GM10248 (cell line): ENCODE measurements around the gene P3H3.
"Not testable (repeated sequence)": the region's sequence is repeated elsewhere in the genome, so short reads cannot be mapped to it uniquely, and the experiment has no call there.

Experiments used
- CTCF ChIA-PET: fragments of 300-600 bp; sonication (Branson Sonifier 250); formaldehyde crosslinking; extraction: SDS; loops from one replicate; lab custom pipeline; 2021; ENCODE audit warnings: antibody characterized with exemption; lab: Yijun Ruan, JAX
- POLR2A ChIA-PET: fragments of 350-650 bp; sonication (Branson Sonifier 250); formaldehyde crosslinking; extraction: SDS; loops from one replicate; lab custom pipeline; 2020; ENCODE audit warnings: antibody characterized with exemption; lab: Yijun Ruan, JAX
- DNase-seq: peaks from one replicate; pipeline ENCODE4 v3.0.0; 2012; ENCODE audit errors: extremely low spot score
- CTCF ChIP-seq: IDR thresholded peaks from 2 replicates; pipeline ENCODE4 v1.5.1; 2012; ENCODE audit warnings: mild to moderate bottlenecking, low read depth; ENCODE audit errors: extremely low read depth, missing control alignments, control extremely low read depth

Gene P3H3

GRCh38 chr12:6873094-6874014, 45.1 kb downstream of the P3H3 start, which contains the start of gene SPSB2:
Gene SPSB2, minus strand, starts transcription at chr12:6873303. Its CDS starts 402 bp downstream, at chr12:6872901.
- no peak for TF ChIP-seq CTCF
- ChIA-PET POLR2A (interaction anchor here (0.5 to 4.8 kb wide), 17 partner anchors 8 to 337 kb away, joined by 3 to 46 read pairs (median 3); partner anchors contain the start of genes C12orf57, CDCA3, RNU7-1 and USP5), CTCF (interaction anchor here (0.7 to 11.3 kb wide), 55 partner anchors 9 to 324 kb away, joined by 3 to 130 read pairs (median 5); partner anchors contain the start of genes C1RL, CDCA3, LRRC23 and MLF2)
- peak; percentile 98 for DNase-seq

- DNase-seq: not testable (repeated sequence)
- POLR2A ChIA-PET: interaction anchor here (0.7 to 1.9 kb wide), 2 partner anchors 17 to 87 kb away, joined by 3 to 21 read pairs; no protein-coding TSS in a partner anchor
- CTCF ChIA-PET: interaction anchor here (2.9 to 4.7 kb wide), 5 partner anchors 11 to 51 kb away, joined by 13 to 50 read pairs (median 27); partner anchors contain the start of gene LRRC23
Measured at GRCh38 chr12:6874015-6874368, 45.8 kb downstream of the P3H3 start.

- ChIA-PET POLR2A (interaction anchor here (0.6 to 1.2 kb wide), 2 partner anchors 11 to 341 kb away, joined by 3 to 5 read pairs; no protein-coding TSS in a partner anchor), CTCF (interaction anchor here (3.7 kb wide), 1 partner anchor 12 kb away, joined by 20 read pairs; no protein-coding TSS in a partner anchor)
- not testable (repeated sequence) for DNase-seq
Measured at GRCh38 chr12:6879824-6880223, 51.6 kb downstream of the P3H3 start.

GRCh38 chr12:6883252-6883651, 55.0 kb downstream of the P3H3 start:
- ChIA-PET POLR2A (no interaction called here), CTCF (interaction anchor here (1.4 to 3.7 kb wide), 4 partner anchors 8 to 34 kb away, joined by 3 to 45 read pairs (median 16); partner anchors contain the start of gene SPSB2)
- no peak for DNase-seq
- no peak for TF ChIP-seq CTCF

GRCh38 chr12:6883683-6884082, 55.5 kb downstream of the P3H3 start:
- CTCF ChIA-PET: interaction anchor here (1.4 to 3.6 kb wide), 2 partner anchors 12 to 34 kb away, joined by 3 to 45 read pairs; partner anchors contain the start of gene SPSB2
- POLR2A ChIA-PET: no interaction called here
- no peak for TF ChIP-seq CTCF

GRCh38 chr12:6884539-6884938, 56.3 kb downstream of the P3H3 start:
- DNase-seq: no peak
- POLR2A ChIA-PET: no interaction called here
- no peak for TF ChIP-seq CTCF
- CTCF ChIA-PET: interaction anchor here (1.2 to 2.2 kb wide), 3 partner anchors 11 to 15 kb away, joined by 4 to 14 read pairs (median 5); partner anchors contain the start of gene SPSB2

More at GRCh38 chr12:6883683-6884082, 55.5 kb downstream of the P3H3 start:
- DNase-seq: no peak

GRCh38 chr12:6886206-6886999, 58.2 kb downstream of the P3H3 start:
- DNase-seq: not testable (repeated sequence)
- POLR2A ChIA-PET: interaction anchor here (0.5 to 0.6 kb wide), 2 partner anchors 306 to 352 kb away, joined by 3 to 6 read pairs; no protein-coding TSS in a partner anchor
- CTCF ChIA-PET: interaction anchor here (1.4 to 2.2 kb wide), 2 partner anchors 11 to 13 kb away, joined by 4 read pairs; partner anchors contain the start of gene SPSB2
